HepG2 (cell line): Measurements from ENCODE around the gene RAI14. TPM values are rescaled to one million over a fixed set of nuclear protein-coding genes. Genes with fewer than 3 reads are reported as not detected.

Experiments used
- ATAC-seq: fragments of 200-7000 bp; cut with Tn5 transposase; 3 replicates; pipeline ENCODE4 v1.9.1; 2020; ENCODE audit warnings: mild to moderate bottlenecking, moderate library complexity
- BruUV-seq: library from RNA; stranded (reverse); fragments of 400-500 nt; replicated peaks from 2 replicates; lab custom pipeline; 2021; lab: Mats Ljungman, UMichigan
- CTCF ChIA-PET: fragments of 300-600 bp; formaldehyde crosslinking; extraction: SDS; loops from one replicate; lab custom pipeline; 2021; ENCODE audit warnings: low total read pairs, inconsistent platforms, low intra/inter-chr PET ratio; lab: Yijun Ruan, JAX
- POLR2A ChIA-PET: fragments of 350-600 bp; sonication (Branson Sonifier 250); formaldehyde crosslinking; loops from one replicate; lab custom pipeline; 2020; ENCODE audit warnings: antibody characterized with exemption, inconsistent platforms; lab: Yijun Ruan, JAX
- DNase-seq: peaks from one replicate; pipeline ENCODE4 v3.0.0-alpha.2; 2015; ENCODE audit warnings: low spot score
- FAIRE-seq: peaks from 3 replicates; lab custom pipeline; 2011; peaks lifted over from hg19 to GRCh38; lab: Jason Lieb, UNC
- H2AFZ ChIP-seq: one replicate; pipeline ENCODE4 v1.6.1; 2011; ENCODE audit warnings: low read length, inconsistent platforms
- H3K27ac ChIP-seq: fragments of 300-600 bp; 3 replicates; pipeline ENCODE4 v1.8.0; 2011; ENCODE audit warnings: mixed run types, mild to moderate bottlenecking, mixed read lengths, low read length, inconsistent platforms; ENCODE audit not compliant: insufficient read depth; ENCODE audit errors: extremely low read length
- H3K27me3 ChIP-seq, 2 experiments: fragments of 200-600 bp in 1 of 2; 2 replicates in 1 of 2; 3 replicates in 1 of 2; pipeline versions ENCODE4 v1.6.0 to v1.8.0; 2011; ENCODE audit warnings: low read length in 2 of 2, mild to moderate bottlenecking in 2 of 2, moderate library complexity in 2 of 2, inconsistent platforms in 1 of 2; ENCODE audit not compliant: insufficient read depth in 2 of 2, control insufficient read depth in 1 of 2
- H3K36me3 ChIP-seq, 2 experiments: fragments of 200-600 bp in 1 of 2; replicated peaks in 1 of 2; 2 replicates in 1 of 2; 3 replicates in 1 of 2; pipeline versions ENCODE4 v1.5.1 to v1.8.0; 2011; ENCODE audit warnings: low read length in 2 of 2, inconsistent platforms in 1 of 2; ENCODE audit not compliant: insufficient read depth in 2 of 2, control insufficient read depth in 1 of 2
- H3K4me1 ChIP-seq: 2 replicates; pipeline ENCODE4 v1.5.1; 2012; ENCODE audit warnings: low read length, inconsistent platforms; ENCODE audit not compliant: insufficient read depth
- H3K4me2 ChIP-seq: 2 replicates; pipeline ENCODE4 v1.6.0; 2011; ENCODE audit warnings: low read depth, low read length, inconsistent platforms
- H3K4me3 ChIP-seq, 3 experiments: fragments of 200-600 bp in 1 of 3; sonication (generic), shearing (Covaris generic) in 1 of 3; replicated peaks in 1 of 3; 2 replicates each; pipeline ENCODE4 v1.5.1; 2011 to 2016; ENCODE audit warnings: low read length in 3 of 3, inconsistent platforms in 2 of 3, low read depth in 2 of 3, mild to moderate bottlenecking in 2 of 3, control low read depth in 1 of 3, mixed read lengths in 1 of 3; ENCODE audit not compliant: insufficient read depth in 1 of 3
- H3K79me2 ChIP-seq: one replicate; pipeline ENCODE4 v1.6.1; 2011; ENCODE audit warnings: low read length, inconsistent platforms; ENCODE audit not compliant: insufficient read depth
- H3K9ac ChIP-seq: 2 replicates; pipeline ENCODE4 v1.6.0; 2011; ENCODE audit warnings: mild to moderate bottlenecking, low read depth, low read length, inconsistent platforms; ENCODE audit not compliant: insufficient read depth
- H3K9me3 ChIP-seq: 2 replicates; pipeline ENCODE4 v1.5.1; 2012; ENCODE audit warnings: mild to moderate bottlenecking, low read length
- H4K20me1 ChIP-seq: 2 replicates; pipeline ENCODE4 v1.6.0; 2011; ENCODE audit warnings: inconsistent platforms, mild to moderate bottlenecking, low read length, moderate library complexity; ENCODE audit not compliant: insufficient read depth
- GABPA ChIP-seq, 2 experiments: IDR thresholded peaks; 2 replicates each; pipeline ENCODE4 v1.6.1; 2011 to 2016; ENCODE audit warnings: low read depth in 2 of 2, low read length in 1 of 2, missing biosample characterization in 1 of 2, missing genetic modification characterization in 1 of 2
- HOXA3 ChIP-seq: sonication (generic); formaldehyde crosslinking; IDR thresholded peaks from 2 replicates; pipeline ENCODE4 v1.5.0; 2020; ENCODE audit warnings: missing genetic modification reagents
- NCOA1 ChIP-seq: sonication (generic); formaldehyde crosslinking; IDR thresholded peaks from 2 replicates; pipeline ENCODE4 v1.9.0; 2021; ENCODE audit warnings: missing genetic modification reagents
- REL ChIP-seq: sonication (generic); formaldehyde crosslinking; conservative IDR thresholded peaks from 2 replicates; pipeline ENCODE4 v1.8.0; 2022; ENCODE audit warnings: mild to moderate bottlenecking, missing genetic modification reagents, moderate library complexity
- RXRB ChIP-seq: IDR thresholded peaks from 2 replicates; pipeline ENCODE4 v1.6.1; 2016; ENCODE audit warnings: borderline replicate concordance, missing genetic modification reagents, missing compliant biosample characterization
- SETDB1 ChIP-seq: sonication (generic); formaldehyde crosslinking; IDR thresholded peaks from 2 replicates; pipeline ENCODE4 v1.5.1; 2020; ENCODE audit warnings: missing genetic modification reagents, mild to moderate bottlenecking, borderline replicate concordance
- STAG1 ChIP-seq: sonication (generic); formaldehyde crosslinking; IDR thresholded peaks from 2 replicates; pipeline ENCODE4 v1.4.0; 2020; ENCODE audit warnings: missing genetic modification reagents
- ZFY ChIP-seq: sonication (generic); formaldehyde crosslinking; IDR thresholded peaks from 2 replicates; pipeline ENCODE4 v1.4.0; 2020; ENCODE audit warnings: missing genetic modification reagents
- ZNF335 ChIP-seq: sonication (generic); formaldehyde crosslinking; IDR thresholded peaks from 2 replicates; pipeline ENCODE4 v1.4.0; 2020; ENCODE audit warnings: missing genetic modification reagents
- ZNF484 ChIP-seq: sonication (generic); formaldehyde crosslinking; IDR thresholded peaks from 2 replicates; pipeline ENCODE4 v1.5.1; 2020; ENCODE audit warnings: mild to moderate bottlenecking, low read depth, missing genetic modification reagents, borderline replicate concordance
- ZNF556 ChIP-seq: sonication (generic); formaldehyde crosslinking; IDR thresholded peaks from 2 replicates; pipeline ENCODE4 v1.4.0; 2020; ENCODE audit warnings: mild to moderate bottlenecking, missing genetic modification reagents, borderline replicate concordance
- WGBS: methylation state at CpG from one replicate; pipeline ENCODE4 v1.1.6; 2017; ENCODE audit warnings: low lambda C conversion rate; 5-methylcytosine and 5-hydroxymethylcytosine counted together
- in situ Hi-C: cut with HindIII; loops from 2 replicates; pipeline ENCODE4 v1.10.0; 2017; ENCODE audit warnings: low pct_unique_long_range_greater_than_20kb; ENCODE audit not compliant: extremely low pct_ligation_motif_present
- intact Hi-C: fragments of 100-400 bp; cut with micrococcal nuclease; formaldehyde crosslinking; loops from one replicate; pipeline ENCODE4 v1.10.0; 2022; ENCODE audit not compliant: unreplicated experiment
- polyA plus RNA-seq, 8 experiments: library from polyadenylated mRNA; depleted of rRNA in 3 of 8; stranded (reverse) in 7 of 8; unstranded in 1 of 8; fragments of >200 nt; fragmentation: Illumina TruSeq in 4 of 8; extraction: Trizol in 4 of 8; gene quantifications; 2 replicates each; pipeline versions ENCODE4 v1.2.1 to v1.2.3, GENCODE V29; 2011 to 2016; ENCODE audit warnings: low read depth in 4 of 8, missing spikeins in 1 of 8, mixed read lengths in 1 of 8; ENCODE audit not compliant: insufficient read depth in 1 of 8
- total RNA-seq, 5 experiments: library from RNA; depleted of rRNA; stranded (reverse); fragments of >200 nt; fragmentation: Illumina TruSeq; extraction: Trizol; gene quantifications; 2 replicates each; pipeline ENCODE4 v1.2.3, GENCODE V29; 2016; ENCODE audit warnings: low read depth in 1 of 5
- TF ChIP-seq, protein P1 (sequence below): sonication (generic); formaldehyde crosslinking; conservative IDR thresholded peaks from 2 replicates; pipeline ENCODE4 v1.8.1; 2023; ENCODE audit warnings: missing genetic modification reagents
- TF ChIP-seq, protein P2 (sequence below): IDR thresholded peaks from 2 replicates; pipeline ENCODE4 v1.6.1; 2016
- TF ChIP-seq, protein P3 (sequence below): sonication (generic); formaldehyde crosslinking; IDR thresholded peaks from 2 replicates; pipeline ENCODE4 v1.8.0; 2022; ENCODE audit warnings: missing genetic modification reagents, mild to moderate bottlenecking, inconsistent platforms, borderline replicate concordance
- TF ChIP-seq, protein P4 (sequence below): IDR thresholded peaks from 2 replicates; pipeline ENCODE4 v1.6.1; 2016; ENCODE audit warnings: missing genetic modification reagents, missing compliant biosample characterization

RAI14 gene
- total and polyA plus RNA-seq, 2 of the 13 experiments (the other 11 are each of a cell fraction or from before 2014, with no cell fraction given), result 12.6 to 18.2 TPM

DNA sequence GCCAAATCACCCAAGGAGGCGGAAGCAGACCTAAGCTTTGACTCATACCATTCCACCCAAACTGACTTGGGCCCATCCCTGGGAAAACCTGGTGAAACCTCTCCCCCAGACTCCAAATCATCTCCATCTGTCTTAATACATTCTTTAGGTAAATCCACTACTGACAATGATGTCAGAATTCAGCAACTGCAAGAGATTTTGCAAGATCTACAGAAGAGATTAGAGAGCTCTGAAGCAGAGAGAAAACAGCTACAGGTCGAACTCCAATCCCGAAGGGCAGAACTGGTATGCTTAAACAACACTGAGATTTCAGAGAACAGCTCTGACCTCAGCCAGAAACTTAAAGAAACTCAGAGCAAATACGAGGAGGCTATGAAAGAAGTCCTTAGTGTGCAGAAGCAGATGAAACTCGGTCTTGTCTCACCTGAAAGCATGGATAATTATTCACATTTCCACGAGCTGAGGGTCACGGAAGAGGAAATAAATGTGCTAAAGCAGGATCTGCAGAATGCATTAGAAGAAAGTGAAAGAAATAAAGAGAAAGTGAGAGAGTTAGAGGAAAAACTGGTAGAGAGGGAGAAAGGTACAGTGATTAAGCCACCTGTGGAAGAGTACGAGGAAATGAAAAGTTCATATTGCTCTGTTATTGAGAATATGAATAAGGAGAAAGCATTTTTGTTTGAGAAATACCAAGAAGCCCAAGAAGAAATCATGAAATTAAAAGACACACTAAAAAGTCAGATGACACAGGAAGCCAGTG, 167.0 kb downstream of the RAI14 start (continued):
- TF ChIP-seq, protein P1, sequence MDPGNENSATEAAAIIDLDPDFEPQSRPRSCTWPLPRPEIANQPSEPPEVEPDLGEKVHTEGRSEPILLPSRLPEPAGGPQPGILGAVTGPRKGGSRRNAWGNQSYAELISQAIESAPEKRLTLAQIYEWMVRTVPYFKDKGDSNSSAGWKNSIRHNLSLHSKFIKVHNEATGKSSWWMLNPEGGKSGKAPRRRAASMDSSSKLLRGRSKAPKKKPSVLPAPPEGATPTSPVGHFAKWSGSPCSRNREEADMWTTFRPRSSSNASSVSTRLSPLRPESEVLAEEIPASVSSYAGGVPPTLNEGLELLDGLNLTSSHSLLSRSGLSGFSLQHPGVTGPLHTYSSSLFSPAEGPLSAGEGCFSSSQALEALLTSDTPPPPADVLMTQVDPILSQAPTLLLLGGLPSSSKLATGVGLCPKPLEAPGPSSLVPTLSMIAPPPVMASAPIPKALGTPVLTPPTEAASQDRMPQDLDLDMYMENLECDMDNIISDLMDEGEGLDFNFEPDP (CRISPR knock-in tag), result no peak
- TF ChIP-seq ZNF484 (CRISPR knock-in tag), result no peak
- TF ChIP-seq, protein P2, sequence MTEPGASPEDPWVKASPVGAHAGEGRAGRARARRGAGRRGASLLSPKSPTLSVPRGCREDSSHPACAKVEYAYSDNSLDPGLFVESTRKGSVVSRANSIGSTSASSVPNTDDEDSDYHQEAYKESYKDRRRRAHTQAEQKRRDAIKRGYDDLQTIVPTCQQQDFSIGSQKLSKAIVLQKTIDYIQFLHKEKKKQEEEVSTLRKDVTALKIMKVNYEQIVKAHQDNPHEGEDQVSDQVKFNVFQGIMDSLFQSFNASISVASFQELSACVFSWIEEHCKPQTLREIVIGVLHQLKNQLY (CRISPR knock-in tag), result no peak
- no peak for TF ChIP-seq ZNF556 (CRISPR knock-in tag)
- TF ChIP-seq RXRB (CRISPR knock-in tag), result no peak
- no peak for TF ChIP-seq ZNF335 (CRISPR knock-in tag)

DNA sequence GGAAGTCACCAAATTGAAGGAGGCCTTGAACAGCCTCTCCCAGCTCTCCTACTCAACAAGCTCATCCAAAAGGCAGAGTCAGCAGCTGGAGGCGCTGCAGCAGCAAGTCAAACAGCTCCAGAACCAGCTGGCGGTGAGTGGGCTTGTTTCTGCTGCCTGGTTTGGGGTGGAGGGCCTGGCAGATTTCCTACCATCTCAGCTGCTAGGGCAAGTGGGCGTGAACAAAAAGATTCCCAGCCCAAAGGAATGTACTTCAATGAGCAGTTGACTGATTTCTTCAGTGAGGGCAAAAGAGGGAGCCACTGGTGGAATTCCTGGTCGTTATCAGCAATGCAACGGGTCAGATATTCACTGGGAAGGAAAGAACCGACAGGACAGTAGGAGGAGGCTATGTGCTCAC, 170.2 kb downstream of the RAI14 start:
- no peak overlapping the region for H2AFZ ChIP-seq
- no peak overlapping the region for H3K4me3 ChIP-seq
- no peaks in the 10 kb centered on the region for H3K4me1 ChIP-seq
- H3K9ac ChIP-seq, result no peak overlapping the region
- H3K4me2 ChIP-seq, result no peak overlapping the region
- FAIRE-seq, result no peak
- no peaks in the 10 kb centered on the region for H3K27me3 ChIP-seq
- no TSS peak for BruUV-seq
- WGBS, result 97% methylated on average over 6 of the region's 6 CpGs
- ChIA-PET CTCF (no interaction called here), POLR2A (no interaction called here)
- intact Hi-C loops (no loop called here), in situ Hi-C loops (no loop called here)
- no peak for ATAC-seq
- no peaks in the 10 kb centered on the region for H3K79me2 ChIP-seq
- no peak overlapping the region for H3K27ac ChIP-seq
- H4K20me1 ChIP-seq, result no peaks in the 10 kb centered on the region
- H3K36me3 ChIP-seq, result peaks cover 7 to 30% of the 10 kb centered on the region in 2 experiments; a peak in 4 of 5 replicates
- no peaks in the 10 kb centered on the region for H3K9me3 ChIP-seq
- no peak for DNase-seq
- no peak for TF ChIP-seq GABPA (IDR thresholded peaks at IDR 0.05; ENCODE audit: low read depth, low read length)
- TF ChIP-seq GABPA (CRISPR knock-in tag; IDR thresholded peaks at IDR 0.05; ENCODE audit: low read depth), result no peak
- no peak for TF ChIP-seq STAG1 (CRISPR knock-in tag)
- TF ChIP-seq, protein P3, sequence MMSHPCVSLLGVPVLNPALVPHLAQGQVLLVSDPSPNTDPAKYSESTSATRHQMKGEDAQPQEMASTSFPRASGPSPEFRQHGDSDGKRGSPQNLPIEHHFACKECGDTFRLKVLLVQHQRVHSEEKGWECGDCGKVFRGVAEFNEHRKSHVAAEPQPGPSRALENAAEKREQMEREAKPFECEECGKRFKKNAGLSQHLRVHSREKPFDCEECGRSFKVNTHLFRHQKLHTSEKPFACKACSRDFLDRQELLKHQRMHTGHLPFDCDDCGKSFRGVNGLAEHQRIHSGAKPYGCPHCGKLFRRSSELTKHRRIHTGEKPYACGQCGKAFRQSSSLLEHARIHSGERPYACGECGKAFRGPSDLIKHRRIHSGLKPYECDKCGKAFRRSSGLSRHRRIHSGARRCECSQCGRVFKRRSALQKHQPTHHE (CRISPR knock-in tag), result no peak
- TF ChIP-seq ZFY (CRISPR knock-in tag), result no peak
- TF ChIP-seq SETDB1, result no peak
- TF ChIP-seq REL (CRISPR knock-in tag), result no peak
- TF ChIP-seq NCOA1 (CRISPR knock-in tag), result no peak
- TF ChIP-seq HOXA3 (CRISPR knock-in tag), result no peak
- TF ChIP-seq, protein P4, sequence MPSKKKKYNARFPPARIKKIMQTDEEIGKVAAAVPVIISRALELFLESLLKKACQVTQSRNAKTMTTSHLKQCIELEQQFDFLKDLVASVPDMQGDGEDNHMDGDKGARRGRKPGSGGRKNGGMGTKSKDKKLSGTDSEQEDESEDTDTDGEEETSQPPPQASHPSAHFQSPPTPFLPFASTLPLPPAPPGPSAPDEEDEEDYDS (CRISPR knock-in tag), result no peak
